A549 (cell line): ENCODE results near the gene INTS13. TPM values are rescaled to one million over a fixed set of nuclear protein-coding genes. Genes with fewer than 3 reads are reported as not detected.

Experiments
- ATAC-seq, 2 experiments: fragments of 200-7000 bp in 1 of 2; fragments of >200 bp in 1 of 2; cut with Nextera tagmentation in 1 of 2; cut with Tn5 transposase in 1 of 2; 3 replicates each; pipeline versions ENCODE4 v1.8.0 to v1.9.1; 2018 to 2020; ENCODE audit warnings: mild to moderate bottlenecking in 1 of 2, moderate library complexity in 1 of 2
- CTCF ChIA-PET: fragments of 300-600 bp; sonication (Branson Sonifier 250); formaldehyde crosslinking; extraction: SDS; loops from one replicate; lab custom pipeline; 2021; ENCODE audit warnings: antibody characterized with exemption, inconsistent platforms; lab: Yijun Ruan, JAX
- POLR2A ChIA-PET: fragments of 350-600 bp; formaldehyde crosslinking; extraction: SDS; loops from one replicate; lab custom pipeline; 2021; ENCODE audit warnings: antibody characterized with exemption, inconsistent platforms; lab: Yijun Ruan, JAX
- DNase-seq, 2 experiments: peaks; one replicate each; pipeline versions ENCODE4 v3.0.0 to v3.0.0-alpha.2; 2011 to 2016; ENCODE audit warnings: low read depth in 1 of 2, low spot score in 1 of 2
- FAIRE-seq: peaks from 2 replicates; lab custom pipeline; 2011; peaks lifted over from hg19 to GRCh38; lab: Jason Lieb, UNC
- H3K27ac ChIP-seq, 2 experiments: fragments of >200 bp; sonication (Bioruptor Twin); formaldehyde crosslinking; 3 replicates each; pipeline ENCODE4 v1.5.1; 2016 to 2017
- H3K4me1 ChIP-seq: fragments of >200 bp; sonication (Bioruptor Twin); formaldehyde crosslinking; 3 replicates; pipeline ENCODE4 v1.6.1; 2016
- H3K4me2 ChIP-seq: fragments of >200 bp; sonication (Bioruptor Twin); formaldehyde crosslinking; 3 replicates; pipeline ENCODE4 v1.6.1; 2016
- H3K4me3 ChIP-seq: fragments of >200 bp; sonication (Bioruptor Twin); formaldehyde crosslinking; 3 replicates; pipeline ENCODE4 v1.5.1; 2016
- H3K9me3 ChIP-seq: fragments of >200 bp; sonication (Bioruptor Twin); formaldehyde crosslinking; 3 replicates; pipeline ENCODE4 v1.6.1; 2016
- BCL3 ChIP-seq: fragments of >200 bp; sonication (Bioruptor Twin); formaldehyde crosslinking; IDR thresholded peaks from 3 replicates; pipeline ENCODE4 v1.6.1; 2016
- BHLHE40 ChIP-seq: IDR thresholded peaks from 2 replicates; pipeline ENCODE4 v1.6.1; 2012; ENCODE audit warnings: low read depth, low read length, inconsistent platforms
- CBX8 ChIP-seq: fragments of 200-600 bp; sonication (generic); IDR thresholded peaks from 2 replicates; pipeline ENCODE4 v1.6.1; 2016
- CHD2 ChIP-seq: fragments of 150-350 bp; IDR thresholded peaks from 2 replicates; pipeline ENCODE4 v1.6.1; 2014; ENCODE audit warnings: low read length; ENCODE audit not compliant: partially characterized antibody
- E2F6 ChIP-seq: IDR thresholded peaks from 2 replicates; pipeline ENCODE4 v1.6.1; 2012; ENCODE audit warnings: low read depth, borderline replicate concordance
- ELK1 ChIP-seq: fragments of 150-350 bp; IDR thresholded peaks from 2 replicates; pipeline ENCODE4 v1.6.1; 2014; ENCODE audit warnings: low read depth, mild to moderate bottlenecking, low read length
- GATA3 ChIP-seq: IDR thresholded peaks from 2 replicates; pipeline ENCODE4 v1.6.1; 2012; ENCODE audit warnings: borderline replicate concordance
- HMGXB4 ChIP-seq: fragments of 250-450 bp; sonication (Bioruptor Pico); IDR thresholded peaks from 2 replicates; pipeline ENCODE4 v1.5.0; 2021; ENCODE audit warnings: mild to moderate bottlenecking, moderate library complexity, borderline replicate concordance
- HOXA7 ChIP-seq: fragments of 250-450 bp; sonication (Bioruptor Pico); IDR thresholded peaks from 2 replicates; pipeline ENCODE4 v1.5.0; 2020; ENCODE audit warnings: mild to moderate bottlenecking, moderate library complexity
- HOXB5 ChIP-seq: fragments of 250-450 bp; sonication (Bioruptor Pico); IDR thresholded peaks from 2 replicates; pipeline ENCODE4 v1.5.0; 2020; ENCODE audit warnings: mild to moderate bottlenecking, moderate library complexity
- JUN ChIP-seq, 2 experiments: fragments of >200 bp; sonication (Bioruptor Twin); formaldehyde crosslinking; IDR thresholded peaks; 2 replicates in 1 of 2; 3 replicates in 1 of 2; pipeline ENCODE4 v1.6.1; 2016 to 2017
- KDM1A ChIP-seq: fragments of 200-600 bp; sonication (generic); IDR thresholded peaks from 2 replicates; pipeline ENCODE4 v1.6.1; 2016; ENCODE audit warnings: low read depth, mild to moderate bottlenecking
- MAFK ChIP-seq: fragments of 450-650 bp; IDR thresholded peaks from 2 replicates; pipeline ENCODE4 v1.6.1; 2014; ENCODE audit not compliant: partially characterized antibody
- MAX ChIP-seq: IDR thresholded peaks from 2 replicates; pipeline ENCODE4 v1.6.1; 2012
- MYC ChIP-seq: IDR thresholded peaks from 2 replicates; pipeline ENCODE4 v1.6.1; 2012; ENCODE audit warnings: mild to moderate bottlenecking, inconsistent platforms, low read length, improper control_type of control experiment, borderline replicate concordance
- PHF8 ChIP-seq: fragments of 200-600 bp; sonication (generic); IDR thresholded peaks from 2 replicates; pipeline ENCODE4 v1.6.1; 2016; ENCODE audit warnings: low read depth, mild to moderate bottlenecking, antibody characterized with exemption, moderate library complexity, borderline replicate concordance
- POLR2A ChIP-seq: IDR thresholded peaks from 2 replicates; pipeline ENCODE4 v1.6.1; 2012; ENCODE audit warnings: mild to moderate bottlenecking, low read length
- POLR2AphosphoS2 ChIP-seq: conservative IDR thresholded peaks from 2 replicates; pipeline ENCODE4 v1.6.1; 2012; ENCODE audit warnings: low read length, improper control_type of control experiment, inconsistent platforms
- RARB ChIP-seq: fragments of 250-450 bp; sonication (Bioruptor Pico); IDR thresholded peaks from 2 replicates; pipeline ENCODE4 v1.8.0; 2021; ENCODE audit warnings: mild to moderate bottlenecking, moderate library complexity
- REST ChIP-seq: fragments of 200-600 bp; sonication (generic); IDR thresholded peaks from 2 replicates; pipeline ENCODE4 v1.6.1; 2016; ENCODE audit warnings: antibody characterized with exemption, mild to moderate bottlenecking, moderate library complexity
- TP53 ChIP-seq: fragments of 250-450 bp; sonication (Bioruptor Pico); IDR thresholded peaks from 2 replicates; pipeline ENCODE4 v1.5.0; 2021; ENCODE audit warnings: mild to moderate bottlenecking, moderate library complexity
- USF2 ChIP-seq: fragments of 450-650 bp; IDR thresholded peaks from 2 replicates; pipeline ENCODE4 v1.6.1; 2014; ENCODE audit warnings: antibody characterized with exemption
- ZFP36 ChIP-seq: fragments of 450-650 bp; IDR thresholded peaks from 2 replicates; pipeline ENCODE4 v1.6.1; 2014; ENCODE audit warnings: borderline replicate concordance; ENCODE audit not compliant: partially characterized antibody
- WGBS: methylation state at CpG from one replicate; pipeline ENCODE4 v1.1.6; 2017; ENCODE audit errors: missing lambda C conversion rate; 5-methylcytosine and 5-hydroxymethylcytosine counted together
- polyA minus RNA-seq: library from RNA; depleted of rRNA, polyadenylated mRNA; stranded (reverse); fragments of >200 nt; gene quantifications from 2 replicates; pipeline ENCODE4 v1.2.3, GENCODE V29; 2011; rRNA and poly(A)+ RNA removed
- polyA plus RNA-seq, 4 experiments: library from polyadenylated mRNA; depleted of rRNA in 3 of 4; stranded (reverse); fragments of >200 nt; fragmentation: RNase III in 1 of 4; extraction: RNeasy Plus Mini Kit Qiagen cat#74134 plus additional on column Dnase treatment in 1 of 4; gene quantifications; 2 replicates in 3 of 4; 3 replicates in 1 of 4; pipeline ENCODE4 v1.2.3, GENCODE V29; 2011 to 2017

Gene INTS13
- polyA plus RNA-seq (2011; rRNA removed) (41.2 and 71.7 TPM in 2 replicates), polyA plus RNA-seq (2017; fragmentation: RNase III; extraction: RNeasy Plus Mini Kit Qiagen cat#74134 plus additional on column Dnase treatment) (30.9 to 39.7 TPM (median 34.9 TPM) in 3 replicates), polyA minus RNA-seq (27.4 and 88.4 TPM in 2 replicates)
- polyA plus RNA-seq (2012; cell fraction: cytosol; rRNA removed), result 10.7 and 11.2 TPM in 2 replicates
- 6.3 and 10.2 TPM in 2 replicates for polyA plus RNA-seq (2012; cell fraction: nucleus; rRNA removed)

- Histone ChIP-seq H3K27ac (peak within 1 kb of the TSS; percentile 89 to 92), H3K4me1 (peaks cover 39% of the 10 kb centered on the region; the same call in 2 of the 3 replicates), H3K4me2 (peak within 1 kb of the TSS; percentile 97), H3K4me3 (peak within 1 kb of the TSS; percentile 94), H3K9me3 (no peaks in the 10 kb centered on the region)
- ATAC-seq (peak; percentile 92 to 98), DNase-seq (peak; percentile 94 to 99), FAIRE-seq (no peak)
- 2% methylated on average over 67 of the region's 69 CpGs for WGBS
- POLR2A ChIA-PET, result interaction anchor here (0.9 kb wide), 1 partner anchor 15 kb away, joined by 3 read pairs; no protein-coding TSS in a partner anchor
- TF ChIP-seq USF2 (no peak), BCL3 (peak; percentile 56; the same call in 2 of the 3 replicates), POLR2AphosphoS2 (no peak), HMGXB4 (CRISPR knock-in tag) (no peak), ZFP36 (no peak), CHD2 (peak; percentile 94), POLR2A (peak; percentile 99), ELK1 (no peak), KDM1A (no peak), BHLHE40 (no peak), MAX (peak; percentile 67; the same call in 1 of the 2 replicates), TP53 (no peak), MYC (peak; percentile 82; the same call in 1 of the 2 replicates), RARB (no peak), GATA3 (peak; percentile 67), REST (peak; percentile 93), HOXB5 (CRISPR knock-in tag) (no peak), HOXA7 (CRISPR knock-in tag) (no peak), E2F6 (no peak; the same call in 1 of the 2 replicates), CBX8 (no peak), JUN (IDR thresholded peaks at IDR 0.05) (peak in 1 of 2 experiments; percentile 81; a peak in 4 of 5 replicates), MAFK (no peak), PHF8 (peak; percentile 98)
- CTCF ChIA-PET, result interaction anchor here (0.8 kb wide), 1 partner anchor 12 kb away, joined by 3 read pairs; no protein-coding TSS in a partner anchor
These were observed at the start of gene INTS13, which contains the start of gene FGFR1OP2 for GRCh38 chr12:26937863-26938700. Gene INTS13, minus strand, starts transcription at chr12:26937981. Its CDS starts 1,178 bp downstream, at chr12:26936803. Gene FGFR1OP2, plus strand, starts transcription at chr12:26938470. Its CDS starts 15,689 bp downstream, at chr12:26954159.
